IPS-20b (cell line): ENCODE results near the gene PTDSS2.

Experiments used
- H3K27ac ChIP-seq: one replicate; pipeline ENCODE4 v1.5.1; 2013; ENCODE audit warnings: low read length
- H3K27me3 ChIP-seq: 2 replicates; pipeline ENCODE4 v1.6.1; 2013; ENCODE audit warnings: mild to moderate bottlenecking, low read length, inconsistent platforms; ENCODE audit not compliant: insufficient read depth
- H3K36me3 ChIP-seq: 2 replicates; pipeline ENCODE4 v1.6.1; 2013; ENCODE audit warnings: low read depth, mild to moderate bottlenecking, inconsistent platforms, low read length, moderate library complexity; ENCODE audit not compliant: insufficient read depth
- H3K4me1 ChIP-seq: 2 replicates; pipeline ENCODE4 v1.6.1; 2013; ENCODE audit warnings: mild to moderate bottlenecking, control low read depth, inconsistent platforms, low read length, moderate library complexity; ENCODE audit not compliant: insufficient read depth
- H3K4me3 ChIP-seq: 2 replicates; pipeline ENCODE4 v1.5.1; 2013; ENCODE audit warnings: mild to moderate bottlenecking, low read length, inconsistent platforms
- H3K9ac ChIP-seq: 2 replicates; pipeline ENCODE4 v1.6.1; 2013; ENCODE audit warnings: low read depth, mild to moderate bottlenecking, inconsistent platforms, low read length, moderate library complexity
- H3K9me3 ChIP-seq: 2 replicates; pipeline ENCODE4 v1.6.1; 2013; ENCODE audit warnings: mild to moderate bottlenecking, low read depth, low read length, inconsistent platforms; ENCODE audit not compliant: insufficient read depth

The PTDSS2 gene

GRCh38 chr11:469684-470560, 19.8 kb downstream of the PTDSS2 start:
- Histone ChIP-seq H3K36me3 (peaks cover 7% of the 10 kb centered on the region; the same call in 1 of the 2 replicates), H3K4me3 (no peak overlapping the region), H3K9me3 (no peaks in the 10 kb centered on the region), H3K27me3 (no peaks in the 10 kb centered on the region), H3K9ac (peak overlapping the region; percentile 72; the same call in 1 of the 2 replicates), H3K27ac (peak overlapping the region; percentile 92), H3K4me1 (peaks cover 3% of the 10 kb centered on the region; the same call in 1 of the 2 replicates)

- no peaks in the 10 kb centered on the region for H3K27me3 ChIP-seq
- H3K27ac ChIP-seq = no peak overlapping the region
- peaks cover 3% of the 10 kb centered on the region; the same call in 1 of the 2 replicates for H3K4me1 ChIP-seq
- H3K36me3 ChIP-seq = peaks cover 8% of the 10 kb centered on the region; the same call in 1 of the 2 replicates
- no peak overlapping the region for H3K4me3 ChIP-seq
- H3K9ac ChIP-seq = no peak overlapping the region
- H3K9me3 ChIP-seq = no peaks in the 10 kb centered on the region
Measured at GRCh38 chr11:471468-472145, 21.5 kb downstream of the PTDSS2 start.

GRCh38 chr11:472272-472671, 22.2 kb downstream of the PTDSS2 start:
- Histone ChIP-seq H3K36me3 (peaks cover 8% of the 10 kb centered on the region; the same call in 1 of the 2 replicates), H3K9ac (no peak overlapping the region), H3K27me3 (no peaks in the 10 kb centered on the region), H3K4me3 (no peak overlapping the region), H3K4me1 (peaks cover 3% of the 10 kb centered on the region; the same call in 1 of the 2 replicates), H3K27ac (no peak overlapping the region), H3K9me3 (no peaks in the 10 kb centered on the region)

- Histone ChIP-seq H3K27me3 (no peaks in the 10 kb centered on the region), H3K36me3 (peaks cover 8% of the 10 kb centered on the region; the same call in 1 of the 2 replicates), H3K4me3 (no peak overlapping the region), H3K4me1 (peaks cover 3% of the 10 kb centered on the region; the same call in 1 of the 2 replicates), H3K9me3 (no peaks in the 10 kb centered on the region), H3K9ac (no peak overlapping the region), H3K27ac (no peak overlapping the region)
Measured at GRCh38 chr11:472816-473215, 22.7 kb downstream of the PTDSS2 start.

- Histone ChIP-seq H3K36me3 (peaks cover 8% of the 10 kb centered on the region; the same call in 1 of the 2 replicates), H3K27ac (no peak overlapping the region), H3K4me1 (peaks cover 3% of the 10 kb centered on the region; the same call in 1 of the 2 replicates), H3K9me3 (no peaks in the 10 kb centered on the region), H3K4me3 (no peak overlapping the region), H3K27me3 (no peaks in the 10 kb centered on the region), H3K9ac (no peak overlapping the region)
Measured at GRCh38 chr11:473415-473814, 23.3 kb downstream of the PTDSS2 start.

- no peak overlapping the region for H3K4me3 ChIP-seq
- no peaks in the 10 kb centered on the region for H3K27me3 ChIP-seq
- no peaks in the 10 kb centered on the region for H3K9me3 ChIP-seq
- peaks cover 3% of the 10 kb centered on the region; the same call in 1 of the 2 replicates for H3K4me1 ChIP-seq
- H3K36me3 ChIP-seq = peaks cover 8% of the 10 kb centered on the region; the same call in 1 of the 2 replicates
- no peak overlapping the region for H3K9ac ChIP-seq
- no peak overlapping the region for H3K27ac ChIP-seq
Measured at GRCh38 chr11:473962-474785, 24.1 kb downstream of the PTDSS2 start.

- Histone ChIP-seq H3K9me3 (no peaks in the 10 kb centered on the region), H3K4me3 (no peak overlapping the region), H3K36me3 (peaks cover 8% of the 10 kb centered on the region), H3K9ac (no peak overlapping the region), H3K27me3 (no peaks in the 10 kb centered on the region), H3K4me1 (no peaks in the 10 kb centered on the region; the same call in 1 of the 2 replicates), H3K27ac (no peak overlapping the region)
Measured at GRCh38 chr11:474914-475506, 24.9 kb downstream of the PTDSS2 start.

- Histone ChIP-seq H3K9me3 (no peaks in the 10 kb centered on the region), H3K4me1 (no peaks in the 10 kb centered on the region; the same call in 1 of the 2 replicates), H3K27me3 (no peaks in the 10 kb centered on the region), H3K36me3 (peaks cover 8% of the 10 kb centered on the region), H3K9ac (no peak overlapping the region), H3K27ac (no peak overlapping the region), H3K4me3 (no peak overlapping the region)
Measured at GRCh38 chr11:475941-476340, 25.9 kb downstream of the PTDSS2 start.

- Histone ChIP-seq H3K9me3 (no peaks in the 10 kb centered on the region), H3K27ac (no peak overlapping the region), H3K36me3 (peaks cover 8% of the 10 kb centered on the region), H3K4me1 (no peaks in the 10 kb centered on the region; the same call in 1 of the 2 replicates), H3K9ac (no peak overlapping the region), H3K27me3 (no peaks in the 10 kb centered on the region), H3K4me3 (no peak overlapping the region)
Measured at GRCh38 chr11:476416-476815, 26.3 kb downstream of the PTDSS2 start.

- Histone ChIP-seq H3K27ac (no peak overlapping the region), H3K4me1 (no peaks in the 10 kb centered on the region; the same call in 1 of the 2 replicates), H3K4me3 (no peak overlapping the region), H3K27me3 (no peaks in the 10 kb centered on the region), H3K36me3 (peaks cover 8% of the 10 kb centered on the region), H3K9ac (no peak overlapping the region), H3K9me3 (no peaks in the 10 kb centered on the region)
Measured at GRCh38 chr11:477052-477715, 27.1 kb downstream of the PTDSS2 start.
